Endometrial microvascular endothelial cells (primary cell): ENCODE data around the gene ANKMY2. TPM values are rescaled to one million over a fixed set of nuclear protein-coding genes. Genes with fewer than 3 reads are reported as not detected.
"Not testable (repeated sequence)": the region's sequence is repeated elsewhere in the genome, so short reads cannot be mapped to it uniquely, and the experiment has no call there.

ENCODE experiments used
- in situ Hi-C: cut with HindIII; loops from 2 replicates; pipeline ENCODE4 v1.10.0; 2017; ENCODE audit warnings: low sequenced_read_pairs, low pct_unique_long_range_greater_than_20kb; ENCODE audit errors: inconsistent ontology term
- total RNA-seq: library from RNA; depleted of rRNA; stranded (reverse); fragments of >200 nt; gene quantifications from one replicate; pipeline ENCODE4 v1.2.3, GENCODE V29; 2015; ENCODE audit errors: inconsistent ontology term

The ANKMY2 gene
- total RNA-seq, 1 donor from 2014 or later: 7.6 TPM

DNA sequence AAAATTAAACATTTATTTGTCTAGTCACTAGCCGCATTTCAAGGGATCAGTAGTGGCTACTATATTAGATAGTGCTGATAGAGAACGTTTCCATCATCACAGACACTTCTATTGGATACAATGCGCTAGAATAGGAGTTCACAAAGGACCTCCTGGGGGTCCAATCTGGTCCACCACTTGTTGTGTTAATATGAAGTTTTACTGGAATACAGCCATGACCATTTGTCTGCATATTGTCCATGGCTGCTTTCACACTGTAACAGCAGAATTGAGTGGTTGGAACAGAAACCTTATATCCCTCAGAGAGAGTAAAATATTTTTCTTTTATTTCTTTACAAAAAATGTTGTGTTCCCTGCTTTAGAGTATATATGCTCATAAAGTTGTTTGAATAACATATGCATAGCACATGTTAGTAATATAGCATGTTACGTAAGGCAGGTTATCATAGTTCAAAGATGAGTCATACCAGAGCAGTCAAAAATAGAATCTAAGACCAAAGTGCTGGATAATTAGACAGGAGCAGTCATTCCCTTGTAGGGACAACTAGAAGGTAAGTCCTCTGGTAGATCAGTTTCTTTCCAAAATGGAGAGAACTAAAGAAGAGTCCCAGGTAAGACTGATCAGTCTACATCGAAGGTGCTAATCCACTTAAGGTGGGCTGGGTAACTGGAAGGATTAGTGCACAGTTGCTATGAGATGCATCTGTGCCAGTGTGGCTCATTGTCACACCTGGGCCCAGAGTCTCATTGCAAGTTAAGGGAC lies 15.3 kb upstream of the ANKMY2 start:
- in situ Hi-C loops: no loop called here

DNA sequence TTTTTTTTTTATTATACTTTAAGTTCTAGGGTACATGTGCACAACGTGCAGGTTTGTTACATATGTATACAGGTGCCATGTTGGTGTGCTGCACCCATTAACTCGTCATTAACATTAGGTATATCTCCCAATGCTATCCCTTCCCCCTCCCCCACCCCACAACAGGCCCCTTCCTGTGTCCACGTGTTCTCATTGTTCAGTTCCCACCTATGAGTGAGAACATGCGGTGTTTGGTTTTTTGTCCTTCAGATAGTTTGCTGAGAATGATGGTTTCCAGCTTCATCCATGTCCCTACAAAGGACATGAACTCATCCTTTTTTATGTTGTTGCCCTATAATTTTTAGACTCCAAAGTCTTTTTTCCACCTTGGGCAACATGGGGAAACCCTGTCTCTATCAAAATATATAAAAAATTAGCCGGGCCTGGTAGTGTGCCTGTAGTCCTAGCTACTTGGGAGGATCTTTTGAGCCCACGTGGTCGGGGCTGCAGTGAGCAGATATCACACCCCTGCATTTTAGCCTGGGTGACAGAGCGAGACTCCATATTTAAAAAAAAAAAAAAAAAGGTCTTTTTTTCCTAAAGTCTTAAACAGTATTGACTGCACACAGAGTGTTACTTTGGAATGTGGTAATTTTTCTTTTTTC lies 14.4 kb upstream of the ANKMY2 start:
- in situ Hi-C loops: not testable (repeated sequence)

- in situ Hi-C loops: no loop called here
Measured at GRCh38 chr7:16657656-16658279, 12.2 kb upstream of the ANKMY2 start.

DNA sequence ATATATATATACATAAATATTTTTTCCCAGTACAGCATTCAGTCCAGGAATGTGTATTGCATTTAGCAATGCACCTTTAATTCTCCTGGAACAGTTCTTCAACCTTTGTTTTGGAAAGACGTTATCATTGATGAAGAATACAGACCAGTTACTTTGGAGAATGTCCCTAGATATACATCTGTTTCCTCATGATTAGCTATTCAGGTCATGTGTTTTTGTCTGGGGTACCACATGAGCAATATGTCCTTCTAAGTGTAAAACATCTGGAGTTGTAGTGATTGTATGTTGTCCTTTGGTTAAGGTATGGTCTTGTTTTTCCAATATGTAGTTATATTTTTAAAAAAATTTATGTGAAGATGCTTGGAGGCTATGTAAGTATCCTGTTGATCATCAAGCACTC lies 10.6 kb upstream of the ANKMY2 start:
- in situ Hi-C loops: no loop called here

DNA sequence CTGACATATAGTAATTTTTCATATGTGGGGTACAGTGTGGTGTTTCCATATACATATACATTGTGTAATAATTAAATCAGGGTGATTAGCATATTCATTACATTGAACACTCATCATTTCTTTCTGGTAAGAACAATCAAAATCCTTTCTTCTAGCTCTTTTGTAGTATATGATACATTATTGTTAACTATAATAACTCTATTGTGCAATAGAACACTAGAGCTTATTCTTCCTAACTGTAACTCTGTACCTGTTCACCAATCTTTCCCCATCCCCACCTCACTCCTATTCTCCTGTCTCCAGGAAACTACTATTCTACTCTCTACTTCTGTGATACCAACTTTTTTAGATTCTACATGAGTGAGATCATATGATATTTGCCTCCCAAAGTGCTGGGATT lies 9.8 kb upstream of the ANKMY2 start:
- in situ Hi-C loops: no loop called here

DNA sequence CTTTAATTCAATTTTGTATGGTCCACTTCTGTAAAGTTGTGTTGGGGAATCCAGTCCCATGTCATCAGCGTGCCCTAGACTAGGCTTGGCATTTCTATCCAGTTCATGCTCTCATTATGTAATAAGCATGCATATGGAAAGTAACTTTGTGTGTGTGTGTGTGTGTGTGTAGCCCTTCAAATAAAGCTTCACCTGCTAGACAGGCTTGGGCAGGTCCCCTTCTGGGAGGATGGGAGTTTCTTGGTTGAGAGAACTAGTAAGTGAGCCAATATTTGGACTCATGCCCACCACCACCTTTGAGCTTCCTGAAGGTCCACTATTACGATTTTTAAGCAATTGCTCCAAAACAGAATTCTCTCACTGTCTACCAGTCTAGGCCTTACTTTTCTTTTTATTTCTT lies 7.3 kb upstream of the ANKMY2 start:
- in situ Hi-C loops: no loop called here

GRCh38 chr7:16652240-16652583 lies 6.7 kb upstream of the ANKMY2 start:
- in situ Hi-C loops: no loop called here

DNA sequence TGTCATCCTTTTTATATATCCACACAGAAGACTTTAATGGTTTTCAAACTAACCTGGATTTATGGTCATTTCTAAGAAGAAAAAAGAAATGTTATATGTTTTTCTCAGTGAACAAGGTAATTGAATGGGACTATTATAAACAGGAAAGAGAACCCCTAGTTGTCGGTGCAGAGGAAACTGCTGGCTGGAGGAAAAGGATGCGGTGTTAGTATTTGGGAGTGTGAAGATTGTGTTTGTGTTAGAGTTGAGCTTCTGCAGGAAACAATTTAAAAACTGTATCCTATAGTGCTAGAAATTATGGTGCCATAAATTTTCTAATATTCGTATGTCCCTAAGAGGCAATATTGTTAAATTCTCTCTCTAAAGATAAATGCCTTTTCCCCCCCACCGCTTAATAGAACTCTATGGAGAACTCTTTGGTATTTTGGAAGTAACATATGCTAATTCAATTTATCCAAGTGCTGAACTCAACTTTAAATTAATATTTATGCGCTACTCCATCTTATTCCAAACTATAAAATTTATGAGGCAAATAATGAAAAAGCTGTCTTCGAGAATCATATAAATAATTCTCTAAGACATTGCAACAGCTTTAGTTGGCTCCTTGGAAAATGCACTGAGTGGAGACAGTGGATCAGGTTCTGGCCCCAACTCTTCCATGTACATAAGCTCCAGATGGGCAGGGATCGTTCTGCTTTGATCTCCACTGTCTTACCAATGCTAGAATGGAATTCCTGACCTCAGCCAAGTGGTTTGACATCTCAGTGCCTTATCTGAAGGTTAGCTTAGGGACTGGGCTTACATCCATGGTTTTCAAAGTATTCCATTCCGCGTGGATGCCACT lies 6.1 kb upstream of the ANKMY2 start:
- in situ Hi-C loops: no loop called here

DNA sequence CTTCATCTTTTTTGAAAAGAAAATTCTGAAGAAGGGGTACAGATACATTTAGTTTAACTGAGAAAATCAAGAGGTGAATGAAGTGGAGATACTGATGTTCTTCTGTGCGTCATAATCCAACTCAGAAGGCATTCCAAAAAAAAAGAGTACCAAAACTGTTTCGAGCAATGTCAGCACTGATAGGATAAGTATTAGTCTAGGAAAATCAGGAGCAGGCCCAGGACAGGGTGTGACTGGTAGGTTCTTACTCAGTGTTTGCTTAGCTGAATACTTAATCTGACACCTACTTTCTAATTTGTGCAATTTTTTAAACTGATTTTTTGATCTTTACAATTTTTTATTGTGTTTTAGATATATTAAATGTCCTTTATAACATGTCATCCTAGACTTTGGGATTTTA lies 4.7 kb upstream of the ANKMY2 start:
- in situ Hi-C loops: no loop called here

- in situ Hi-C loops: no loop called here
Measured at GRCh38 chr7:16649196-16649595, 3.6 kb upstream of the ANKMY2 start.

DNA sequence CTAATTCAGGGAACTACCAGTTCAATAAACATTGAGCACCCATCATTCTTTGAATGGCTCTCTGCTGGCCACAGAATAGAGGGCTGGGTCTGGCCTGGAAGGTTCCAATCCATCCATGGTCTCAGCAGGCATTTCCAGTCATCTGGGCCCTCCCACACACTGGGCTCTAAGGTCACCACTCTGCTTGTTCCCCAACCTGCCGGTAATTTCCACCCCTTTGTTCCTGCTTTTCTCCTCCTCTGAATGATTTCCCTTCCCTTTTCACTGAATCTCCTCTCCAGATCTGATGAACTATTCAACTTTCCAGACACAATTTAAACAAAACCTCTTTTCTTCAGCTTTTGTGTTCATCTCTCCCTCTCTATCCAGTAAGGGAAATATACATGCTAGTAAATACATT lies 3.0 kb upstream of the ANKMY2 start:
- in situ Hi-C loops: no loop called here

- in situ Hi-C loops: no loop called here
Measured at GRCh38 chr7:16647435-16647960, 1.9 kb upstream of the ANKMY2 start.

GRCh38 chr7:16646472-16647072 lies 1.0 kb upstream of the ANKMY2 start:
- in situ Hi-C loops: no loop called here

- in situ Hi-C loops: no loop called here
Measured at GRCh38 chr7:16644636-16645592, 640 bp downstream of the ANKMY2 start.

DNA sequence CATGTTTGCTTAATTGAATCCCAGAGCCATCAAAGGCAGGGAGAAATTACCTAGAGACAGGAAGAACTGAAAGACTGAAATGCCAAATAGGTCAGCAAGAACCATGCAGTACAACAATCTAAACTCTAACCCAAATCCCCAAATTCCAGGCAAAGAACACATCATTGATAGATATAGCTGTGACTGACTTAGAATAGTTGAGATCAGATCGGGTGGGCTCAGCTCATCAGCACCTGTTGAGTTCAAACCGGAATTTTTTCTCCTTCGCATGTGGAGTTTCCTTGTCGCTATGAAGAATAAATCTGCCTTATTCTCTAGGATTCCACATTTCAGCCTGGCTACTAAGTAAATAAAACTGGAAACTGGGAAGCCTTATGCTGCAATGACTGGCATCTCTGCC lies 1.4 kb downstream of the ANKMY2 start:
- in situ Hi-C loops: no loop called here

DNA sequence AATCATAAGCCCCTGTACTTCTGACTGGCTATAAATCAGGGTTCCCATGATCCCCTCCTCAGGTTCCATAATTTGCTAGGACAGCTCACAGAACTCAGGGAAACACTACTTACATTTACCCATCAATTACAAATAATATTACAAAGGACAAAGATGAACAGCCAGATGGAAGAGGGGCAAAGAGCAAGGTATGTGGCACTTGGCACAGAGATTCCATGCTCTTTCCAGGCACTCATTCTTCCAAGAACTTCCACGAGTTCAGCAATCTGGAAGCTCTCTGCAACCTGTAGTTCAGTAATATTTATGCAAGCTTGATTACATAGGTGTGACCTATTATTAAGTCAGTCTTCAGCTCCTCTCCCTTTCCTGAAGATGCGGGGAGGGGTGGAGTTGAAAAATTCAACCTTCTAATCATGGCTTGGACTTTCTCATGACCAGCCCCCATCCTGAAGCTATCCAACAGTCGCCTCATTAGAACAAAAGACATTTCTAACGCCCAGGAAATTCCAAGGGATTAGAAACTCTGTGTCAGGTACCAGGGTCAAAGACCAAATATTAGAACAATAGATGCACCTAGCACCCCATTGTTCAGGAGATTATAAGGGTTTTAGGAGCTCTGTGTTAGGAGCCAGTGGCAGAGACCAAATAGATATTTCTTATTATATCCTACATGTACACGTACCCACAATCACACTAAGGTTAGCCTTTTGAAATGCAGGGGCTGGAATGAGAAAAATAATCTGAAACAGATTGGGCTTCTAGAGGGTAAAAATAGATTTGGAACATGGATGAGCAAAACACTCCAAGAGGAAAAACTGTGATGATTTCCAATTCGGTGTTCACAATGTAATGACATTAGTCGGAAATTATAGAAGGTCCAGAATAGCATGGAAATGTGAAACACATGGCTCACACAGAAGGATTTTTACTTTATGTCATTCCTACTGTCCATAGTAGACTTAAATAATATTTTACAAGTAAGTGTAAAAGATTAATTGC lies 7.0 kb downstream of the ANKMY2 start:
- in situ Hi-C loops: no loop called here

- in situ Hi-C loops: no loop called here
Measured at GRCh38 chr7:16637379-16637778, 8.2 kb downstream of the ANKMY2 start.
